GM23338 (cell line): ENCODE data around the gene EPHB6. TPM values are rescaled to one million over a fixed set of nuclear protein-coding genes. Genes with fewer than 3 reads are reported as not detected.

Source experiments
- ATAC-seq: fragments of 200-7000 bp; cut with Tn5 transposase; 3 replicates; pipeline ENCODE4 v1.9.1; 2020
- DNase-seq: peaks from one replicate; pipeline ENCODE4 v3.0.0-alpha.2; 2015; ENCODE audit warnings: low spot score
- H2AFZ ChIP-seq: fragments of 200-600 bp; sonication (generic); 2 replicates; pipeline ENCODE4 v1.8.0; 2016; ENCODE audit warnings: antibody characterized with exemption, mild to moderate bottlenecking, moderate library complexity
- H3F3A ChIP-seq: fragments of 200-600 bp; sonication (generic); replicated peaks from 2 replicates; pipeline ENCODE4 v1.8.0; 2017; ENCODE audit warnings: antibody characterized with exemption, mixed run types, low read depth
- H3K27ac ChIP-seq: fragments of 200-600 bp; sonication (generic); 2 replicates; pipeline ENCODE4 v1.6.1; 2016; ENCODE audit warnings: low read depth
- H3K27me3 ChIP-seq: fragments of 200-600 bp; sonication (generic); 2 replicates; pipeline ENCODE4 v1.8.0; 2016; ENCODE audit warnings: mild to moderate bottlenecking, mixed run types, moderate library complexity; ENCODE audit not compliant: insufficient read depth
- H3K36me3 ChIP-seq: fragments of 200-600 bp; sonication (generic); 2 replicates; pipeline ENCODE4 v1.8.0; 2016; ENCODE audit warnings: mild to moderate bottlenecking; ENCODE audit not compliant: insufficient read depth
- H3K4me1 ChIP-seq: fragments of 200-600 bp; sonication (generic); 2 replicates; pipeline ENCODE4 v1.8.0; 2016; ENCODE audit warnings: mild to moderate bottlenecking, moderate library complexity; ENCODE audit not compliant: insufficient read depth
- H3K4me2 ChIP-seq: fragments of 200-600 bp; sonication (generic); 2 replicates; pipeline ENCODE4 v1.7.1; 2017; ENCODE audit warnings: mixed run types
- H3K4me3 ChIP-seq: fragments of 200-600 bp; sonication (generic); 2 replicates; pipeline ENCODE4 v1.6.1; 2016; ENCODE audit warnings: mixed run types
- H3K79me2 ChIP-seq: fragments of 200-600 bp; sonication (generic); replicated peaks from 2 replicates; pipeline ENCODE4 v1.8.0; 2017; ENCODE audit warnings: mild to moderate bottlenecking; ENCODE audit not compliant: insufficient read depth
- H3K9me2 ChIP-seq: fragments of 200-600 bp; sonication (generic); 2 replicates; pipeline ENCODE4 v1.8.0; 2017; ENCODE audit not compliant: insufficient read depth
- H4K20me1 ChIP-seq: fragments of 200-600 bp; sonication (generic); replicated peaks from 2 replicates; pipeline ENCODE4 v1.8.0; 2017; ENCODE audit warnings: mild to moderate bottlenecking; ENCODE audit not compliant: insufficient read depth
- H3K27ac Mint-ChIP-seq: 2 replicates; pipeline ENCODE4 v1.8.0; 2020; ENCODE audit warnings: inconsistent platforms, mild to moderate bottlenecking, moderate library complexity, mixed read lengths
- H3K27me3 Mint-ChIP-seq: 3 replicates; pipeline ENCODE4 v1.8.0; 2022; ENCODE audit warnings: low read depth, mild to moderate bottlenecking, moderate library complexity, mixed read lengths, inconsistent platforms; ENCODE audit not compliant: insufficient read depth, poor library complexity
- H3K36me3 Mint-ChIP-seq: 3 replicates; pipeline ENCODE4 v1.8.0; 2021; ENCODE audit warnings: low read depth, mild to moderate bottlenecking, inconsistent platforms, moderate library complexity, mixed read lengths
- H3K4me1 Mint-ChIP-seq: 3 replicates; pipeline ENCODE4 v1.8.0; 2020; ENCODE audit warnings: mild to moderate bottlenecking, inconsistent platforms, mixed read lengths
- H3K4me3 Mint-ChIP-seq: 3 replicates; pipeline ENCODE4 v1.8.0; 2021; ENCODE audit warnings: moderate library complexity, mild to moderate bottlenecking, inconsistent platforms, mixed read lengths
- H3K9me3 Mint-ChIP-seq: 3 replicates; pipeline ENCODE4 v1.8.0; 2020; ENCODE audit warnings: moderate library complexity, mild to moderate bottlenecking, inconsistent platforms, mixed read lengths
- CREB1 ChIP-seq: fragments of 250-450 bp; sonication (Bioruptor Pico); IDR thresholded peaks from 2 replicates; pipeline ENCODE4 v1.5.0; 2020; ENCODE audit warnings: low read depth, mild to moderate bottlenecking, moderate library complexity
- EZH2phosphoT487 ChIP-seq: fragments of 200-600 bp; sonication (generic); IDR thresholded peaks from one replicate; pipeline ENCODE4 v1.8.1; 2018; ENCODE audit warnings: antibody characterized with exemption; ENCODE audit not compliant: unreplicated experiment
- POLR2AphosphoS5 ChIP-seq: IDR thresholded peaks from 2 replicates; pipeline ENCODE4 v1.6.1; 2016; ENCODE audit warnings: antibody characterized with exemption, low read depth
- STAT1 ChIP-seq: IDR thresholded peaks from one replicate; pipeline ENCODE4 v1.6.1; 2016; ENCODE audit warnings: antibody characterized with exemption; ENCODE audit not compliant: unreplicated experiment
- polyA plus RNA-seq: library from polyadenylated mRNA; unstranded; fragments of >200 nt; fragmentation: Nextera tagmentation; extraction: Ambion mirVana; gene quantifications from 2 replicates; pipeline ENCODE4 v1.2.1, GENCODE V29; 2016
- total RNA-seq: library from RNA; depleted of rRNA; stranded (reverse); fragments of >200 nt; shearing (Covaris generic); gene quantifications from 2 replicates; pipeline ENCODE4 v1.2.3, GENCODE V29; 2014
- TF ChIP-seq, protein P1 (sequence below): fragments of 250-450 bp; sonication (Bioruptor Pico); IDR thresholded peaks from 2 replicates; pipeline ENCODE4 v1.5.0; 2020; ENCODE audit warnings: mild to moderate bottlenecking, moderate library complexity

The EPHB6 gene
- total and polyA plus RNA-seq, 2 experiments from 2014 or later: 20.8 to 27.5 TPM

DNA sequence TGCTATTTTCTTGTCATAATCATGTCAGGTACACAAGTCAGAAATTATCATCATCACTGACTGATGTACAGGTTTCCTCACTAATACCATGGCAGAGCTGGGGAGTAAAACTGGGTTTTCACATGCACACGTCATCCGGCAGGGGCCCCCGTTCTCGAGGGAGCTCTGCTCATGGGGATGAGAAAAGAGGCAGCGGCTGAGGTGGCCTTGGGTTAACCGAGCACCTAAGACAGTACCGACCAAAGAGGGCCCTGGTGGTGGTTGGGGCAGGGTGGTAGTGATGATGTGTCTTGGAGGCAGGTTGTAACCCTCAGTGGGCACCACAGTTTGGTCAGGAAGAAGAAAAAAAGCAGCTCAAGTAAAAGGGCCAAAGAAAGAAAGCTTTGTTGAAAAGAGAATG is 42.8 kb downstream of the EPHB6 start (continued):
- TF ChIP-seq, protein P1, sequence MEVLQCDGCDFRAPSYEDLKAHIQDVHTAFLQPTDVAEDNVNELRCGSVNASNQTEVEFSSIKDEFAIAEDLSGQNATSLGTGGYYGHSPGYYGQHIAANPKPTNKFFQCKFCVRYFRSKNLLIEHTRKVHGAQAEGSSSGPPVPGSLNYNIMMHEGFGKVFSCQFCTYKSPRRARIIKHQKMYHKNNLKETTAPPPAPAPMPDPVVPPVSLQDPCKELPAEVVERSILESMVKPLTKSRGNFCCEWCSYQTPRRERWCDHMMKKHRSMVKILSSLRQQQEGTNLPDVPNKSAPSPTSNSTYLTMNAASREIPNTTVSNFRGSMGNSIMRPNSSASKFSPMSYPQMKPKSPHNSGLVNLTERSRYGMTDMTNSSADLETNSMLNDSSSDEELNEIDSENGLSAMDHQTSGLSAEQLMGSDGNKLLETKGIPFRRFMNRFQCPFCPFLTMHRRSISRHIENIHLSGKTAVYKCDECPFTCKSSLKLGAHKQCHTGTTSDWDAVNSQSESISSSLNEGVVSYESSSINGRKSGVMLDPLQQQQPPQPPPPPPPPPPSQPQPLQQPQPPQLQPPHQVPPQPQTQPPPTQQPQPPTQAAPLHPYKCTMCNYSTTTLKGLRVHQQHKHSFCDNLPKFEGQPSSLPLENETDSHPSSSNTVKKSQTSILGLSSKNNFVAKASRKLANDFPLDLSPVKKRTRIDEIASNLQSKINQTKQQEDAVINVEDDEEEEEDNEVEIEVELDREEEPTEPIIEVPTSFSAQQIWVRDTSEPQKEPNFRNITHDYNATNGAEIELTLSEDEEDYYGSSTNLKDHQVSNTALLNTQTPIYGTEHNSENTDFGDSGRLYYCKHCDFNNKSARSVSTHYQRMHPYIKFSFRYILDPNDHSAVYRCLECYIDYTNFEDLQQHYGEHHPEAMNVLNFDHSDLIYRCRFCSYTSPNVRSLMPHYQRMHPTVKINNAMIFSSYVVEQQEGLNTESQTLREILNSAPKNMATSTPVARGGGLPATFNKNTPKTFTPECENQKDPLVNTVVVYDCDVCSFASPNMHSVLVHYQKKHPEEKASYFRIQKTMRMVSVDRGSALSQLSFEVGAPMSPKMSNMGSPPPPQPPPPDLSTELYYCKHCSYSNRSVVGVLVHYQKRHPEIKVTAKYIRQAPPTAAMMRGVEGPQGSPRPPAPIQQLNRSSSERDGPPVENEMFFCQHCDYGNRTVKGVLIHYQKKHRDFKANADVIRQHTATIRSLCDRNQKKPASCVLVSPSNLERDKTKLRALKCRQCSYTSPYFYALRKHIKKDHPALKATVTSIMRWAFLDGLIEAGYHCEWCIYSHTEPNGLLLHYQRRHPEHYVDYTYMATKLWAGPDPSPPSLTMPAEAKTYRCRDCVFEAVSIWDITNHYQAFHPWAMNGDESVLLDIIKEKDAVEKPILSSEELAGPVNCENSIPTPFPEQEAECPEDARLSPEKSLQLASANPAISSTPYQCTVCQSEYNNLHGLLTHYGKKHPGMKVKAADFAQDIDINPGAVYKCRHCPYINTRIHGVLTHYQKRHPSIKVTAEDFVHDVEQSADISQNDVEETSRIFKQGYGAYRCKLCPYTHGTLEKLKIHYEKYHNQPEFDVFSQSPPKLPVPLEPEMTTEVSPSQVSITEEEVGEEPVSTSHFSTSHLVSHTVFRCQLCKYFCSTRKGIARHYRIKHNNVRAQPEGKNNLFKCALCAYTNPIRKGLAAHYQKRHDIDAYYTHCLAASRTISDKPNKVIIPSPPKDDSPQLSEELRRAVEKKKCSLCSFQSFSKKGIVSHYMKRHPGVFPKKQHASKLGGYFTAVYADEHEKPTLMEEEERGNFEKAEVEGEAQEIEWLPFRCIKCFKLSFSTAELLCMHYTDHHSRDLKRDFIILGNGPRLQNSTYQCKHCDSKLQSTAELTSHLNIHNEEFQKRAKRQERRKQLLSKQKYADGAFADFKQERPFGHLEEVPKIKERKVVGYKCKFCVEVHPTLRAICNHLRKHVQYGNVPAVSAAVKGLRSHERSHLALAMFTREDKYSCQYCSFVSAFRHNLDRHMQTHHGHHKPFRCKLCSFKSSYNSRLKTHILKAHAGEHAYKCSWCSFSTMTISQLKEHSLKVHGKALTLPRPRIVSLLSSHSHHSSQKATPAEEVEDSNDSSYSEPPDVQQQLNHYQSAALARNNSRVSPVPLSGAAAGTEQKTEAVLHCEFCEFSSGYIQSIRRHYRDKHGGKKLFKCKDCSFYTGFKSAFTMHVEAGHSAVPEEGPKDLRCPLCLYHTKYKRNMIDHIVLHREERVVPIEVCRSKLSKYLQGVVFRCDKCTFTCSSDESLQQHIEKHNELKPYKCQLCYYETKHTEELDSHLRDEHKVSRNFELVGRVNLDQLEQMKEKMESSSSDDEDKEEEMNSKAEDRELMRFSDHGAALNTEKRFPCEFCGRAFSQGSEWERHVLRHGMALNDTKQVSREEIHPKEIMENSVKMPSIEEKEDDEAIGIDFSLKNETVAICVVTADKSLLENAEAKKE (CRISPR knock-in tag): no peak

DNA sequence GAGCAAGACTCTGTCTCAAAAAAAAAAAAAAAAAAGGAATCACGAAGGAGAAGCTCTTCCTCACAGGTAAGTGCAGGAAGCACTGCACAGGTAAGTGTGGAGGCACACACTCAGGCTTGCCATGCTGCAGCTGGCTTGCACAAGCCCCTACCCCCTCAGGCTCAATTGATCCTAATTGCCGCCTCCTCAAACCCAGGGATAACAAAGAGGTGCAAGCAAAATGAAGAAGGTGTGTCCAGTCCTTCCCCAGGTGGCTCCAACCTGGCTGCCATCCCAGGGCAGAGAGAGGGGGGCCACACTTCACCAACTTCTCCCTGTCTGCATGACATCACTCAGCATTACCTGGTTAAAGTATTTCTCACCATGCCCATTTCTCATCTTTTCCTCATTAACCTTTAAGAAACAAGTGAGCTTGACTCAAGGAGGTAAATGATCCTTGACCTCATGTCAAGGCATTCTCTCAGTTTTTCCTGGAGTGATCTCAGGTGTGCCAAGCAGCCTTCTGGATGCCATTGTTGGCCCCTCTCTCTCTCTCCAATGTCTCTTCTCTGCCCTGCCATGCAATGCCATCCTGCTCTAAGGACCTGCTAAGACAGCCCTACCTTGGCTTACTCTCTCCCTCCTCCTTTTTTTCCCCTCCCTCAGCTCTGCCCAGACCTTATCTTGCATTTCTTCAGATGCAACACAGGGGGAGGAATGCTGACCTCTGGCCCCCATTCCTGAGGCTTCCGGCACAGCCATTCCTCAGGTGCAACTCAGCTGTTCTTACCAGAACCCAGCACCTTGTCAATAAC is 43.7 kb downstream of the EPHB6 start:
- no peaks in the 10 kb centered on the region for H3F3A ChIP-seq
- H4K20me1 ChIP-seq: no peaks in the 10 kb centered on the region
- Mint-ChIP-seq H3K36me3 (no peaks in the 10 kb centered on the region; the same call in 2 of the 3 replicates), H3K4me1 (peaks cover 9% of the 10 kb centered on the region), H3K27me3 (peaks cover 3% of the 10 kb centered on the region), H3K4me3 (no peak overlapping the region), H3K27ac (no peak overlapping the region), H3K9me3 (peaks cover 6% of the 10 kb centered on the region; the same call in 2 of the 3 replicates)
- H3K4me2 ChIP-seq: no peak overlapping the region
- no peaks in the 10 kb centered on the region for H3K9me2 ChIP-seq
- no peaks in the 10 kb centered on the region for H3K79me2 ChIP-seq
- ATAC-seq (peak; percentile 70), DNase-seq (peak; percentile 15)
- H2AFZ ChIP-seq: no peak overlapping the region
- H3K4me3 ChIP-seq: no peak overlapping the region
- no peaks in the 10 kb centered on the region for H3K27me3 ChIP-seq
- H3K27ac ChIP-seq: no peak overlapping the region
- H3K36me3 ChIP-seq: no peaks in the 10 kb centered on the region
- TF ChIP-seq STAT1: no peak
- no peak for TF ChIP-seq EZH2phosphoT487
- TF ChIP-seq POLR2AphosphoS5: no peak
- TF ChIP-seq, protein P1 (CRISPR knock-in tag): no peak
- TF ChIP-seq CREB1 (CRISPR knock-in tag): no peak
- H3K4me1 ChIP-seq: no peaks in the 10 kb centered on the region
